Medulla oblongata (tissue), 1 donor: ENCODE measurements around the gene ITPR1.

Experiments
- DNase-seq: peaks from one replicate; pipeline ENCODE4 v3.0.0-alpha.2; 2015; ENCODE audit errors: extremely low spot score

ITPR1 gene

DNA sequence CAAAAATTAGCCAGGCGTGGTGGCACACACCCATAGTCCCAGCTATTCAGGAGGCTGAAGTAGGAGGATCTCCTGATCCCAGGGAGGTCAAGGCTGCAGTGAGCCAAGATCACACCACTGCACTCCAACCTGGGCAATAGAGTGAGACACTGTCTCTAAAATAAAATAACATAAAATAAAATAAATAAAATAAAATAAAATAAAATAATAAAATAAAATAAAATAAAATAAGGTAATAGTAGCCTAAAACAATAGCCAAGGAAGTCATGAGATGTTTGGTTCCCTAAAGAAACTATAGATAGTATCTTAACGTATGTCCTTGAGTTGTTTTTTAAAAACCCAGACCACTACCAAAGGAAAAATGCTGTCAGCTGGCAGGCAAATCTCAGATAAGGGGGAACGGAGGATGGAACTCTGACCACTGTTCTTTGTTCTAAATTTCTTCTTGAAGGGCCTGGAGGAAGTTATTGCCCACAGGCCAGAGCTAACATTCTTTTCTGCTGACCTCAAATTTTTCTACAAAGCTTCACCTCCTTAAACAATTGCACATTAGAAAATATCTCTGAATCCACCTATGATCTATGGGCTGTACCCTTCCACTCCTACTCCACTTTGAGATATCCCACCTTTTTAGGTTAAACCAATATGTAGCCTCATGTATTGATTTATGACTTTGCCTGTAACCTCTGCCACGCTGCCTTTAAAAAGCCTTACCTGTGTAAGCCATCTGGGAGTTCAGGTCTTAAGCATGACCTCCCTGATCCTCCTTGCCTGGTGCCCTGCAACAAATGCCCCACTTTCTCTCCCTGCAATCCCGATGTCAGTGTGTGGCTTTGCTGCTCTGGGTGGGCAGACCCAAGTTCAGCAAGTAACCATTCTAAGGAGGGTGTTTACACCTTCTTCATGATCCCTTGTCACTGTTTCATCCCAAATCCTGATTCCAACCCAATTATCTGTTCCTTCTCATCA lies 359.9 kb downstream of the ITPR1 start:
- no peak for DNase-seq

GRCh38 chr3:4853749-4854140 lies 360.6 kb downstream of the ITPR1 start:
- DNase-seq, result no peak

- DNase-seq, result no peak
These were observed 362.5 kb downstream of the ITPR1 start for GRCh38 chr3:4855676-4856075.

GRCh38 chr3:4856136-4856535 lies 363.0 kb downstream of the ITPR1 start:
- DNase-seq, result no peak

DNA sequence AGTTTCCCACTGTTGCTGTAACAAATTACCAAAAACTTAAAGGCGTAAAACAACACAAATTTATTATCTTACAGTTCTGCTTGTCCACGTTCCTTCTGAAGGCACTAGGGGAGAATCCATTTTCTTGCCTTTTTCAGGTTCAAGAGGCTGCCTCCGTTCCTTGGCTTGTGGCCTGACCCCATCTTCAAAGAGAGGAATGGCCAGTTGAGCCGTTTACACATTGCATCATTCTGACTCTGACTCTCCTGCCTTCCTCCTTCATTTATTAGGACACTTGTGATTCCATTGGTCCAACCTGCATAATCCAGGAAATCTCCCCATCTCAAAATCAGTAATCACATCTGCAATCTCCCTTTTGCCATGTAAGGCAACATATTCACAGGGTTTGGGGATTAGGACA lies 363.4 kb downstream of the ITPR1 start:
- DNase-seq, result no peak

GRCh38 chr3:4856986-4857385 lies 363.8 kb downstream of the ITPR1 start:
- DNase-seq, result no peak

- DNase-seq, result no peak
These were observed 366.6 kb downstream of the ITPR1 start for GRCh38 chr3:4859788-4860187.

DNA sequence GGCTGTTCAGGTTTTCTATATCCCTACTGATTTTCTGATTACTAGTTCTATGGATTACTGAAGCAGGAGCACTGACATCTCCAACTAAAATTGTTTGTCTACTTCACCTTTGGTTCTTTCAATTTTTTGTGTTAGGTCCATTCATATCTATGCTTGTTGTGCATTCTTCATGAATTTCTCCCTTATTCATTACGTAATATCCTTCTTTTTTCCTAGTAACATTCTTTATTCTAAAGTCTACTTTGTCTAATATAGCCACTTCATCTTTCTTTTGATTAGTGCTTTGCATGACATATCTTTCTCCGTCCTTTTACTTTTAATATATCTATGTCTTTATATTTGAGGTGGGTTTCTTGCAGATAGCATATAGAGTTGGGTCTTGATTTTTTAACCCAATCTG lies 369.8 kb downstream of the ITPR1 start:
- DNase-seq, result no peak

GRCh38 chr3:4864503-4864902 lies 371.4 kb downstream of the ITPR1 start:
- no peak for DNase-seq

- DNase-seq, result no peak
These were observed 372.6 kb downstream of the ITPR1 start for GRCh38 chr3:4865714-4866113.

GRCh38 chr3:4866866-4867265 lies 373.7 kb downstream of the ITPR1 start:
- DNase-seq, result no peak

- DNase-seq, result no peak
These were observed 384.1 kb downstream of the ITPR1 start for GRCh38 chr3:4877173-4877787.

DNA sequence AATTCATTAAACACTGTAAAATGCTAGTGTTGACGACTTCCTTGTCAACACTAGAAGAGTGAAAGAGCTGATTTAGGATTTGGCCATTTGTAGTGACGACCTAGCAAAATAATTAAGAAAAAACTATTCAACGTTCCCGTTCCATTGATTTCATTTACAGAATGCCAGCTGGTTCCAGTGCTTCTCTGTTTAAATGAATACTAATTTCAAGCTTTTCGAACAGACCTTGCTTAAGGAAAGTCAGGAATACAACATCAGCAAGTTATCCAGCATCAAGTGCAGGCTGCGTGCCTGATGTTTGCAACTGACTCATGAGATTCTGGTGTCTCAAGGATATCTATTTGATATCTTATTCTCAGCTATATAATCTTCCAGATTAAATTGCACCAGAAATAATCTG lies 387.7 kb downstream of the ITPR1 start:
- no peak for DNase-seq

GRCh38 chr3:4882548-4882947 lies 389.4 kb downstream of the ITPR1 start:
- no peak for DNase-seq

DNA sequence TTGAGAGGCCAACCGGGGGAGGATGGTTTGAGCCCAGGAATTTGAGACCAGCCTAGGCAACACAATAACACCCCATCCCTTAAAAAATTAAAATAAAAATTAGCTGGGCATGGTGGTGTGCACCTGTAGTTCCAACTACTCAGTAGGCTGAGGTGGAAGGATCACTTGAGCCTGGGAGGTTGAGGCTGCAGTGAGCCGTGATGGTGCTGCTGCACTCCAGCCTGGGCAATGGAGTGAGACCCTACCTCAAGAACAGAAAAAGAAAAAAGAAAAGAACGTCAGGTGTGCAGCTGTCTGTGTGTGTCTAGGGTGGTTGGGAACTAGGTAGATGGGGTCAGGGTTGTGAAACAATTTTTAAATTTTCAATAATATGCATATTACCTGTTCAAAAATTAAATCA lies 389.9 kb downstream of the ITPR1 start:
- DNase-seq, result no peak

GRCh38 chr3:4884888-4885287 lies 391.7 kb downstream of the ITPR1 start:
- DNase-seq, result no peak

- no peak for DNase-seq
These were observed 392.2 kb downstream of the ITPR1 start for GRCh38 chr3:4885316-4885715.

- DNase-seq, result no peak
These were observed 393.3 kb downstream of the ITPR1 start for GRCh38 chr3:4886448-4886847.

GRCh38 chr3:4887177-4887576 lies 394.0 kb downstream of the ITPR1 start:
- DNase-seq, result no peak

GRCh38 chr3:4888913-4889846 lies 396.0 kb downstream of the ITPR1 start:
- DNase-seq, result peak; percentile 33

GRCh38 chr3:4889896-4890295 lies 396.7 kb downstream of the ITPR1 start:
- DNase-seq, result no peak

GRCh38 chr3:4894891-4895530 lies 401.9 kb downstream of the ITPR1 start:
- DNase-seq, result no peak
